Lower lobe of right lung (tissue), 2 donors: ENCODE measurements around the gene WDR45B. TPM values are rescaled to one million over a fixed set of nuclear protein-coding genes. Genes with fewer than 3 reads are reported as not detected.
"Not testable (repeated sequence)": the region's sequence is repeated elsewhere in the genome, so short reads cannot be mapped to it uniquely, and the experiment has no call there.

Experiments used
- ATAC-seq, 2 donors: fragments of 200-7000 bp; cut with Tn5 transposase; one replicate each; pipeline ENCODE4 v1.9.1; 2020 to 2022; ENCODE audit warnings: mild to moderate bottlenecking in 2 of 2, moderate library complexity in 2 of 2
- DNase-seq: peaks from one replicate; pipeline ENCODE4 v3.0.0-alpha.2; 2020
- H3K27ac ChIP-seq: fragments of 200-600 bp; one replicate; pipeline ENCODE4 v1.8.0; 2022
- H3K27me3 ChIP-seq: fragments of 200-600 bp; one replicate; pipeline ENCODE4 v1.8.0; 2022; ENCODE audit warnings: low read depth
- H3K36me3 ChIP-seq: fragments of 200-600 bp; one replicate; pipeline ENCODE4 v1.8.0; 2022; ENCODE audit warnings: mild to moderate bottlenecking
- H3K4me1 ChIP-seq: fragments of 200-600 bp; one replicate; pipeline ENCODE4 v1.8.0; 2022
- H3K4me3 ChIP-seq: fragments of 200-600 bp; one replicate; pipeline ENCODE4 v1.8.0; 2022; ENCODE audit warnings: mild to moderate bottlenecking
- H3K9me3 ChIP-seq: fragments of 200-600 bp; one replicate; pipeline ENCODE4 v1.8.0; 2022
- CTCF ChIP-seq: fragments of 200-600 bp; IDR thresholded peaks from one replicate; pipeline ENCODE4 v1.8.0; 2022; ENCODE audit warnings: antibody characterized with exemption, mild to moderate bottlenecking
- intact Hi-C: fragments of 100-400 bp; cut with DNase I; formaldehyde crosslinking; loops from one replicate; pipeline ENCODE4 v1.11.0; 2022
- total RNA-seq: library from RNA; stranded (reverse); fragmentation: NEBNext Ultra II Directional; extraction: Animal tissue kit (Norgen Biotek cat#: 25700); gene quantifications from one replicate; pipeline ENCODE4 v1.2.1, GENCODE V29; 2021
- donor health status: DM: no; HTN: yes; CAD: no; lungs with severe emphysema.

Gene WDR45B
- total RNA-seq, 1 donor from 2014 or later: 66.1 TPM

- no peaks in the 10 kb centered on the region for H3K27me3 ChIP-seq
- ATAC-seq (peak; percentile 93 to 95), DNase-seq (peak; percentile 85)
- intact Hi-C loops: no loop called here
- peaks cover 62% of the 10 kb centered on the region for H3K36me3 ChIP-seq
- H3K4me3 ChIP-seq: no peak overlapping the region
- peaks cover 5% of the 10 kb centered on the region for H3K4me1 ChIP-seq
- peak overlapping the region; percentile 63 for H3K27ac ChIP-seq
- H3K9me3 ChIP-seq: no peaks in the 10 kb centered on the region
- no peak for TF ChIP-seq CTCF
These were observed 64.5 kb downstream of the WDR45B start for GRCh38 chr17:82583720-82584234.

GRCh38 chr17:82582709-82583108 lies 65.5 kb downstream of the WDR45B start:
- TF ChIP-seq CTCF: no peak
- Histone ChIP-seq H3K27me3 (no peaks in the 10 kb centered on the region), H3K4me1 (peaks cover 5% of the 10 kb centered on the region), H3K36me3 (peaks cover 66% of the 10 kb centered on the region), H3K4me3 (no peak overlapping the region), H3K9me3 (no peaks in the 10 kb centered on the region), H3K27ac (no peak overlapping the region)
- intact Hi-C loops: no loop called here
- ATAC-seq (no peak), DNase-seq (no peak)

GRCh38 chr17:82582213-82582612 lies 66.0 kb downstream of the WDR45B start:
- Histone ChIP-seq H3K27me3 (no peaks in the 10 kb centered on the region), H3K4me1 (peaks cover 5% of the 10 kb centered on the region), H3K36me3 (peaks cover 66% of the 10 kb centered on the region), H3K9me3 (no peaks in the 10 kb centered on the region), H3K4me3 (no peak overlapping the region), H3K27ac (no peak overlapping the region)
- no peak for ATAC-seq
- intact Hi-C loops: no loop called here
- no peak for DNase-seq
- no peak for TF ChIP-seq CTCF

GRCh38 chr17:82579969-82580368 lies 68.3 kb downstream of the WDR45B start:
- ATAC-seq, H3K4me1 ChIP-seq: not testable (repeated sequence)

GRCh38 chr17:82577300-82577699 lies 70.9 kb downstream of the WDR45B start:
- Histone ChIP-seq H3K27ac (no peak overlapping the region), H3K27me3 (no peaks in the 10 kb centered on the region), H3K36me3 (peaks cover 69% of the 10 kb centered on the region), H3K4me1 (no peaks in the 10 kb centered on the region), H3K9me3 (no peaks in the 10 kb centered on the region), H3K4me3 (no peak overlapping the region)
- DNase-seq (no peak), ATAC-seq (no peak)
- intact Hi-C loops: no loop called here
- TF ChIP-seq CTCF: no peak

More at GRCh38 chr17:82579969-82580368, 68.3 kb downstream of the WDR45B start:
- H3K9me3 ChIP-seq, DNase-seq, H3K4me3 ChIP-seq, intact Hi-C loops, H3K27ac ChIP-seq, H3K27me3 ChIP-seq: not testable (repeated sequence)
- H3K36me3 ChIP-seq: peaks cover 68% of the 10 kb centered on the region

GRCh38 chr17:82575581-82576221 lies 72.5 kb downstream of the WDR45B start:
- intact Hi-C loops, H3K4me3 ChIP-seq: not testable (repeated sequence)
- H3K36me3 ChIP-seq: peaks cover 75% of the 10 kb centered on the region

More at GRCh38 chr17:82575581-82576221, 72.5 kb downstream of the WDR45B start:
- not testable (repeated sequence) for DNase-seq, H3K9me3 ChIP-seq, H3K27ac ChIP-seq, H3K4me1 ChIP-seq, H3K27me3 ChIP-seq, ATAC-seq
